ENCODE results near the gene MGP. TPM values are rescaled to one million over a fixed set of nuclear protein-coding genes. Genes with fewer than 3 reads are reported as not detected.

MGP gene
- total and polyA plus RNA-seq, 2 of the 13 experiments (the other 11 are each of a cell fraction or from before 2014, with no cell fraction given): not detected

DNA sequence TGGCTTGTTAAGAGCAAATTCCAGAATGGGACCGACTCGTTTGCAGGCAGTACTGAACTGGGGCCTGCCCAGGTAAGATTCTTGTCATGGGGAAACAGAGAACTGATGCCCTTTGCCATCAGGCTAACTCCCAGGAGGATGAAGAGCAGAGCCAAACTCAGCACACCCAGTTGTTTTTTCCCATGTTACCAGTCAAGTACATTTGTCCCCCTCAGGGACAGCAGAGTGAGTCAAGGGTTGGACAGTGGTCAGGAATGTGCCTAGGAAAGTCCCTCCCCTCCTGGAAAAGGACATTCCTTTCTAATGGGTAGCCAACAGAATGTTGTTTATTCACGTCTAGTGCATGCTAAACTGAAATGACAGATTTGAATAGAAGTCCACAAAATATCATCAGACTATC lies 43.9 kb downstream of the MGP start (continued):
- TF ChIP-seq ZNF142 (CRISPR knock-in tag; IDR thresholded peaks at IDR 0.05): peak; percentile 44
- TF ChIP-seq RBM39 (IDR thresholded peaks at IDR 0.05; ENCODE audit: low read depth, low read length, poor library complexity, severe bottlenecking): no peak
- 0 out of 2 replicates have a peak, but pooled peaks have one; percentile 19 for TF ChIP-seq ZFY (CRISPR knock-in tag; IDR thresholded peaks at IDR 0.05)
- TF ChIP-seq STAG1 (CRISPR knock-in tag; IDR thresholded peaks at IDR 0.05): no peak
- TF ChIP-seq, protein P1, sequence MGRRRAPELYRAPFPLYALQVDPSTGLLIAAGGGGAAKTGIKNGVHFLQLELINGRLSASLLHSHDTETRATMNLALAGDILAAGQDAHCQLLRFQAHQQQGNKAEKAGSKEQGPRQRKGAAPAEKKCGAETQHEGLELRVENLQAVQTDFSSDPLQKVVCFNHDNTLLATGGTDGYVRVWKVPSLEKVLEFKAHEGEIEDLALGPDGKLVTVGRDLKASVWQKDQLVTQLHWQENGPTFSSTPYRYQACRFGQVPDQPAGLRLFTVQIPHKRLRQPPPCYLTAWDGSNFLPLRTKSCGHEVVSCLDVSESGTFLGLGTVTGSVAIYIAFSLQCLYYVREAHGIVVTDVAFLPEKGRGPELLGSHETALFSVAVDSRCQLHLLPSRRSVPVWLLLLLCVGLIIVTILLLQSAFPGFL (CRISPR knock-in tag; IDR thresholded peaks at IDR 0.05): no peak
- TF ChIP-seq, protein P2, sequence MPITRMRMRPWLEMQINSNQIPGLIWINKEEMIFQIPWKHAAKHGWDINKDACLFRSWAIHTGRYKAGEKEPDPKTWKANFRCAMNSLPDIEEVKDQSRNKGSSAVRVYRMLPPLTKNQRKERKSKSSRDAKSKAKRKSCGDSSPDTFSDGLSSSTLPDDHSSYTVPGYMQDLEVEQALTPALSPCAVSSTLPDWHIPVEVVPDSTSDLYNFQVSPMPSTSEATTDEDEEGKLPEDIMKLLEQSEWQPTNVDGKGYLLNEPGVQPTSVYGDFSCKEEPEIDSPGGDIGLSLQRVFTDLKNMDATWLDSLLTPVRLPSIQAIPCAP (CRISPR knock-in tag; IDR thresholded peaks at IDR 0.05; ENCODE audit: low read depth): no peak
- no peak for TF ChIP-seq SP1 (IDR thresholded peaks at IDR 0.05)
- no peak for TF ChIP-seq SP1 (CRISPR knock-in tag; IDR thresholded peaks at IDR 0.05)
- TF ChIP-seq, protein P3, sequence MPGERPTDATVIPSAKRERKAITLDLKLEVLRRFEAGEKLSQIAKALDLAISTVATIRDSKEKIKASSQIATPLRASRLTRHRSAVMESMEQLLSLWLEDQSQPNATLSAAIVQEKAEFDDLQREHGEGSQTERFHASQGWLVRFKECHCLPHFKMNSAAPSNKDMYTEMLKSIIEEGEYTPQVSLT (CRISPR knock-in tag; IDR thresholded peaks at IDR 0.05; ENCODE audit: borderline replicate concordance, low read depth): no peak
- TF ChIP-seq ZFX (CRISPR knock-in tag; IDR thresholded peaks at IDR 0.05; ENCODE audit: low read depth): peak; percentile 41; the same call in 1 of the 2 replicates
- no peak for TF ChIP-seq ZNF180 (CRISPR knock-in tag; IDR thresholded peaks at IDR 0.05; ENCODE audit: borderline replicate concordance, low read depth)
- TF ChIP-seq, protein P4, sequence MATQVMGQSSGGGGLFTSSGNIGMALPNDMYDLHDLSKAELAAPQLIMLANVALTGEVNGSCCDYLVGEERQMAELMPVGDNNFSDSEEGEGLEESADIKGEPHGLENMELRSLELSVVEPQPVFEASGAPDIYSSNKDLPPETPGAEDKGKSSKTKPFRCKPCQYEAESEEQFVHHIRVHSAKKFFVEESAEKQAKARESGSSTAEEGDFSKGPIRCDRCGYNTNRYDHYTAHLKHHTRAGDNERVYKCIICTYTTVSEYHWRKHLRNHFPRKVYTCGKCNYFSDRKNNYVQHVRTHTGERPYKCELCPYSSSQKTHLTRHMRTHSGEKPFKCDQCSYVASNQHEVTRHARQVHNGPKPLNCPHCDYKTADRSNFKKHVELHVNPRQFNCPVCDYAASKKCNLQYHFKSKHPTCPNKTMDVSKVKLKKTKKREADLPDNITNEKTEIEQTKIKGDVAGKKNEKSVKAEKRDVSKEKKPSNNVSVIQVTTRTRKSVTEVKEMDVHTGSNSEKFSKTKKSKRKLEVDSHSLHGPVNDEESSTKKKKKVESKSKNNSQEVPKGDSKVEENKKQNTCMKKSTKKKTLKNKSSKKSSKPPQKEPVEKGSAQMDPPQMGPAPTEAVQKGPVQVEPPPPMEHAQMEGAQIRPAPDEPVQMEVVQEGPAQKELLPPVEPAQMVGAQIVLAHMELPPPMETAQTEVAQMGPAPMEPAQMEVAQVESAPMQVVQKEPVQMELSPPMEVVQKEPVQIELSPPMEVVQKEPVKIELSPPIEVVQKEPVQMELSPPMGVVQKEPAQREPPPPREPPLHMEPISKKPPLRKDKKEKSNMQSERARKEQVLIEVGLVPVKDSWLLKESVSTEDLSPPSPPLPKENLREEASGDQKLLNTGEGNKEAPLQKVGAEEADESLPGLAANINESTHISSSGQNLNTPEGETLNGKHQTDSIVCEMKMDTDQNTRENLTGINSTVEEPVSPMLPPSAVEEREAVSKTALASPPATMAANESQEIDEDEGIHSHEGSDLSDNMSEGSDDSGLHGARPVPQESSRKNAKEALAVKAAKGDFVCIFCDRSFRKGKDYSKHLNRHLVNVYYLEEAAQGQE (IDR thresholded peaks at IDR 0.05; ENCODE audit: borderline replicate concordance in 1 of 2, low read depth in 1 of 2, low read length in 2 of 2): peak in 1 of 2 experiments; percentile 69; a peak in 1 of 4 replicates
- no peak for TF ChIP-seq ATF7-NPFF (CRISPR knock-in tag; IDR thresholded peaks at IDR 0.05; ENCODE audit: low read depth)
- no peak for TF ChIP-seq GATA4 (IDR thresholded peaks at IDR 0.05; ENCODE audit: borderline replicate concordance, low read depth)
- 0 out of 2 replicates have a peak, but pooled peaks have one; percentile 27 for TF ChIP-seq ELF3 (CRISPR knock-in tag; IDR thresholded peaks at IDR 0.05)
- 0 out of 2 replicates have a peak, but pooled peaks have one; percentile 21 for TF ChIP-seq DPF2 (CRISPR knock-in tag; IDR thresholded peaks at IDR 0.05; ENCODE audit: borderline replicate concordance, low read depth)
- 0 out of 2 replicates have a peak, but pooled peaks have one; percentile 33 for TF ChIP-seq ZNF614 (CRISPR knock-in tag; IDR thresholded peaks at IDR 0.05; ENCODE audit: borderline replicate concordance)
- no peak for TF ChIP-seq RCOR2 (CRISPR knock-in tag; IDR thresholded peaks at IDR 0.05)
